Measurements from ENCODE around the gene B3GNT7.
A peak's percentile ranks its signal among the peaks of the same experiment; 100 is the strongest.
"Not testable (repeated sequence)": the region's sequence is repeated elsewhere in the genome, so short reads cannot be mapped to it uniquely, and the experiment has no call there.

Gene B3GNT7

GRCh38 chr2:231403421-231404182, 8.1 kb downstream of the B3GNT7 start:
- DNase-seq (ENCODE audit: low spot score) = not testable (repeated sequence)

GRCh38 chr2:231404183-231404578, 8.7 kb downstream of the B3GNT7 start:
- DNase-seq (ENCODE audit: low spot score) = not testable (repeated sequence)

- DNase-seq (ENCODE audit: low spot score) = not testable (repeated sequence)
Measured at GRCh38 chr2:231405601-231406367, 10.3 kb downstream of the B3GNT7 start.

- DNase-seq (ENCODE audit: low spot score) = not testable (repeated sequence)
Measured at GRCh38 chr2:231407686-231408085, 12.2 kb downstream of the B3GNT7 start.

- DNase-seq (ENCODE audit: low spot score) = not testable (repeated sequence)
Measured at GRCh38 chr2:231408304-231408703, 12.8 kb downstream of the B3GNT7 start.

- DNase-seq (ENCODE audit: low spot score) = no peak
Measured at GRCh38 chr2:231409776-231410175, 14.3 kb downstream of the B3GNT7 start.

- DNase-seq (ENCODE audit: low spot score) = no peak
Measured at GRCh38 chr2:231410293-231411004, 14.9 kb downstream of the B3GNT7 start.

GRCh38 chr2:231411237-231411636, 15.7 kb downstream of the B3GNT7 start:
- DNase-seq (ENCODE audit: low spot score) = no peak

- peak; percentile 87 for DNase-seq (ENCODE audit: low spot score)
Measured at GRCh38 chr2:231411831-231412617, 16.5 kb downstream of the B3GNT7 start.

- no peak for DNase-seq (ENCODE audit: low spot score)
Measured at GRCh38 chr2:231412618-231412963, 17.1 kb downstream of the B3GNT7 start.

GRCh38 chr2:231413456-231413855, 17.9 kb downstream of the B3GNT7 start:
- DNase-seq (ENCODE audit: low spot score) = no peak

- no peak for DNase-seq (ENCODE audit: low spot score)
Measured at GRCh38 chr2:231413921-231414476, 18.5 kb downstream of the B3GNT7 start.

- DNase-seq (ENCODE audit: low spot score) = no peak
Measured at GRCh38 chr2:231415029-231415428, 19.5 kb downstream of the B3GNT7 start.

GRCh38 chr2:231418820-231419640, 23.5 kb downstream of the B3GNT7 start:
- DNase-seq (ENCODE audit: low spot score) = no peak

GRCh38 chr2:231421051-231421580, 25.6 kb downstream of the B3GNT7 start:
- DNase-seq (ENCODE audit: low spot score) = no peak

- DNase-seq (ENCODE audit: low spot score) = no peak
Measured at GRCh38 chr2:231422056-231422455, 26.5 kb downstream of the B3GNT7 start.

- no peak for DNase-seq (ENCODE audit: low spot score)
Measured at GRCh38 chr2:231423176-231423575, 27.7 kb downstream of the B3GNT7 start.

- DNase-seq (ENCODE audit: low spot score) = no peak
Measured at GRCh38 chr2:231425291-231425810, 29.8 kb downstream of the B3GNT7 start.

GRCh38 chr2:231425811-231426703, 30.5 kb downstream of the B3GNT7 start:
- peak; percentile 30 for DNase-seq (ENCODE audit: low spot score)

All from LoVo (cell line).